SK-N-SH (cell line): Measurements from ENCODE around the gene EEF1AKMT3. TPM values are rescaled to one million over a fixed set of nuclear protein-coding genes. Genes with fewer than 3 reads are reported as not detected.

Experiments
- CTCF ChIA-PET: fragments of 300-600, 350-600 bp; formaldehyde crosslinking; extraction: SDS; loops from one replicate; lab custom pipeline; 2021; lab: Yijun Ruan, JAX
- POLR2A ChIA-PET: fragments of 350-600 bp; sonication (Branson Sonifier 250); formaldehyde crosslinking; extraction: SDS; loops from one replicate; lab custom pipeline; 2020; ENCODE audit warnings: antibody characterized with exemption, inconsistent platforms; lab: Yijun Ruan, JAX
- DNase-seq: peaks from one replicate; pipeline ENCODE4 v3.0.0; 2012
- H2AFZ ChIP-seq: fragments of 200-600 bp; sonication (generic); 2 replicates; pipeline ENCODE4 v1.8.1; 2016; ENCODE audit warnings: antibody characterized with exemption, mild to moderate bottlenecking, low read depth
- H3F3A ChIP-seq: fragments of 200-600 bp; sonication (generic); replicated peaks from 2 replicates; pipeline ENCODE3; 2016; ENCODE audit warnings: antibody characterized with exemption, mild to moderate bottlenecking; ENCODE audit not compliant: insufficient read depth
- H3K27ac ChIP-seq, 2 experiments: fragments of 200-500 bp in 1 of 2; fragments of 200-600 bp in 1 of 2; sonication (Bioruptor generic) in 1 of 2; sonication (generic), shearing (Covaris generic) in 1 of 2; 2 replicates each; pipeline versions ENCODE4 v1.5.1 to v1.6.1; 2014 to 2016; ENCODE audit warnings: low read depth in 2 of 2, inconsistent platforms in 1 of 2, low read length in 1 of 2, mild to moderate bottlenecking in 1 of 2, mixed read lengths in 1 of 2
- H3K27me3 ChIP-seq: fragments of 200-600 bp; sonication (generic), shearing (Covaris generic); 2 replicates; pipeline ENCODE4 v1.6.1; 2016; ENCODE audit warnings: mixed run types; ENCODE audit not compliant: insufficient read depth
- H3K36me3 ChIP-seq, 2 experiments: fragments of 200-500 bp in 1 of 2; fragments of 200-600 bp in 1 of 2; sonication (Bioruptor generic) in 1 of 2; sonication (generic) in 1 of 2; replicated peaks in 1 of 2; 2 replicates each; pipeline versions ENCODE3 to v1.5.1; 2014 to 2016; ENCODE audit warnings: low read length in 1 of 2, mild to moderate bottlenecking in 1 of 2; ENCODE audit not compliant: insufficient read depth in 2 of 2, control insufficient read depth in 1 of 2
- H3K4me1 ChIP-seq, 2 experiments: fragments of 200-500 bp in 1 of 2; fragments of 200-600 bp in 1 of 2; sonication (Bioruptor generic) in 1 of 2; sonication (generic), shearing (Covaris generic) in 1 of 2; 2 replicates each; pipeline versions ENCODE4 v1.5.1 to v1.6.1; 2014 to 2016; ENCODE audit warnings: low read depth in 1 of 2, low read length in 1 of 2, mixed run types in 1 of 2; ENCODE audit not compliant: insufficient read depth in 2 of 2, control insufficient read depth in 1 of 2
- H3K4me2 ChIP-seq: fragments of 200-600 bp; sonication (generic), shearing (Covaris generic); 2 replicates; pipeline ENCODE4 v1.6.1; 2017; ENCODE audit warnings: mixed run types
- H3K4me3 ChIP-seq, 2 experiments: fragments of 200-500 bp in 1 of 2; fragments of 200-600 bp in 1 of 2; sonication (Bioruptor generic) in 1 of 2; sonication (generic), shearing (Covaris generic) in 1 of 2; 2 replicates each; pipeline versions ENCODE4 v1.5.1 to v1.8.1; 2014 to 2016; ENCODE audit warnings: low read depth in 2 of 2, inconsistent platforms in 1 of 2, low read length in 1 of 2, mild to moderate bottlenecking in 1 of 2, mixed read lengths in 1 of 2, moderate library complexity in 1 of 2
- H3K79me2 ChIP-seq: fragments of 200-600 bp; sonication (generic); 2 replicates; pipeline ENCODE4 v1.8.1; 2017; ENCODE audit warnings: mild to moderate bottlenecking; ENCODE audit not compliant: insufficient read depth
- H3K9ac ChIP-seq: fragments of 200-600 bp; sonication (generic); 2 replicates; pipeline ENCODE4 v1.6.1; 2017; ENCODE audit warnings: mixed run types
- H3K9me2 ChIP-seq: fragments of 200-600 bp; sonication (generic); 2 replicates; pipeline ENCODE4 v1.6.1; 2017; ENCODE audit warnings: mixed run types
- H3K9me3 ChIP-seq: fragments of 200-600 bp; sonication (generic); 2 replicates; pipeline ENCODE4 v1.6.1; 2017; ENCODE audit warnings: mixed run types, mild to moderate bottlenecking, moderate library complexity
- H4K20me1 ChIP-seq: fragments of 200-600 bp; sonication (generic); 2 replicates; pipeline ENCODE4 v1.6.1; 2017; ENCODE audit warnings: mild to moderate bottlenecking, mixed run types; ENCODE audit not compliant: insufficient read depth
- POLR2AphosphoS5 ChIP-seq: IDR thresholded peaks from 2 replicates; pipeline ENCODE4 v1.6.1; 2012; ENCODE audit warnings: low read depth, low read length
- SIN3A ChIP-seq: IDR thresholded peaks from 2 replicates; pipeline ENCODE4 v1.6.1; 2012; ENCODE audit warnings: low read depth, mild to moderate bottlenecking, low read length, moderate library complexity, borderline replicate concordance
- TEAD4 ChIP-seq: IDR thresholded peaks from 2 replicates; pipeline ENCODE4 v1.4.0; 2012; ENCODE audit warnings: mild to moderate bottlenecking, borderline replicate concordance; ENCODE audit not compliant: insufficient read depth
- WGBS: methylation state at CpG from one replicate; pipeline ENCODE4 v1.1.6; 2017; ENCODE audit warnings: low lambda C conversion rate; 5-methylcytosine and 5-hydroxymethylcytosine counted together
- polyA plus RNA-seq, 3 experiments: library from polyadenylated mRNA; depleted of rRNA; stranded (reverse); fragments of >200 nt; gene quantifications; 2 replicates each; pipeline ENCODE4 v1.2.3, GENCODE V29; 2012
- TF ChIP-seq, protein P1 (sequence below): IDR thresholded peaks from 2 replicates; pipeline ENCODE4; 2012
- TF ChIP-seq, protein P2 (sequence below): IDR thresholded peaks from 2 replicates; pipeline ENCODE4 v1.4.0; 2012; ENCODE audit warnings: low read depth, borderline replicate concordance

EEF1AKMT3 gene
- polyA plus RNA-seq, 1 of the 3 experiments (the other 2 are of a cell fraction) = 10.3 TPM

DNA sequence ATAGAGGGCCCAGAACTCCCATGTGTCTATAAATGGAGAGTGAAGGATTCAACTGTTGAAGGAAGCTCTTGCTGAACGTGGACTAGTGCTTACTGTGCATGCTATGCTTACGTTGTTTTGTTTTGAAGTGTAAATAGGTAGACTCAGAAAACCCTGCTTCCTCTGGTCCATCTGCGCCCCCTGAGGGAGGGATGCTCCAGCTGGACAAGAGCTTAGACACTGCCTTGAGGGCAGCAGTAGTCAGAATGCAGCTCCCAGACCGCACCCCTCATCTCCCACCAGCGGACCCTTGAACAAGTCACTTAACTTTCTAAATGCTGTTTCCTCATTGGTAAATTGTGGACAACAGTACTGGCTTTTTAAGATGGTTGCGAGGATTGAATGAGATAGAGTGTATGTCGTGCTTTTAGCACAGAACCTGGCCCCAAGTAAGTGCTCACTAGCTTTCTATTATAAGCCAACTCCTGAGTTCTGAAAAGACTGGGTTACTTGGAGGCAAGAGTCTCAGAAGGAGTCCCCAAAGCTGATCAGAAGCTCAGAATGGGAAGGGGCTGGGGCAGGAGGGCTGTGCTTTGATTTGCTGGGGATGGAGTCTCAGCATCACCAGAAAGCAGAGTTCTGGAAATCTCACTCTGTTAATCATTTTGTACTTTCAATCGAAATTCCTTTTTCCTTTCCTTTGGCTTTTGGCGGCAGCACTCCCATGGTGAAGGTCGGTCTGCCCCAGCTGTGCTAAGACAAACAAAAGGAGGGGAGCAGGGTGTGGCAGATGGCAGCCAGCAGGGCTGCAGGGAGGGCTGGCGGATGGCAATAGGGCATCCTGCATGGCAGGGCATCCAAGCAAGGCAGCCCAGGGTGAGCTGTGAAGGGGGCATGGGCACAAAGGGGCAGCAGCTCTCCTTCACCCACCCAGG is 49.4 kb upstream of the EEF1AKMT3 start:
- Histone ChIP-seq H3K27me3 (no peaks in the 10 kb centered on the region), H3K4me3 (no peak overlapping the region), H4K20me1 (no peaks in the 10 kb centered on the region), H3K4me2 (no peak overlapping the region), H3K4me1 (peaks cover 0 to 8% of the 10 kb centered on the region in 2 experiments; a peak in 1 of 4 replicates), H3K9me3 (no peaks in the 10 kb centered on the region), H3K9ac (no peak overlapping the region), H3K9me2 (no peaks in the 10 kb centered on the region), H3K27ac (no peak overlapping the region), H3F3A (peaks cover 12% of the 10 kb centered on the region), H2AFZ (no peak overlapping the region), H3K36me3 (peaks cover 3 to 34% of the 10 kb centered on the region in 2 experiments), H3K79me2 (no peaks in the 10 kb centered on the region)
- POLR2A ChIA-PET = no interaction called here
- no peak for DNase-seq
- TF ChIP-seq TEAD4 = no peak
- TF ChIP-seq, protein P1, sequence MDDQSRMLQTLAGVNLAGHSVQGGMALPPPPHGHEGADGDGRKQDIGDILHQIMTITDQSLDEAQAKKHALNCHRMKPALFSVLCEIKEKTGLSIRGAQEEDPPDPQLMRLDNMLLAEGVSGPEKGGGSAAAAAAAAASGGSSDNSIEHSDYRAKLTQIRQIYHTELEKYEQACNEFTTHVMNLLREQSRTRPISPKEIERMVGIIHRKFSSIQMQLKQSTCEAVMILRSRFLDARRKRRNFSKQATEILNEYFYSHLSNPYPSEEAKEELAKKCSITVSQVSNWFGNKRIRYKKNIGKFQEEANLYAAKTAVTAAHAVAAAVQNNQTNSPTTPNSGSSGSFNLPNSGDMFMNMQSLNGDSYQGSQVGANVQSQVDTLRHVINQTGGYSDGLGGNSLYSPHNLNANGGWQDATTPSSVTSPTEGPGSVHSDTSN = no peak
- TF ChIP-seq SIN3A = no peak
- CTCF ChIA-PET = interaction anchor here (1.2 to 9.4 kb wide), 5 partner anchors 11 to 140 kb away, joined by 4 to 133 read pairs (median 5); partner anchors contain the start of genes AGAP2 and B4GALNT1
- WGBS = 69% methylated on average over 10 of the region's 11 CpGs

DNA sequence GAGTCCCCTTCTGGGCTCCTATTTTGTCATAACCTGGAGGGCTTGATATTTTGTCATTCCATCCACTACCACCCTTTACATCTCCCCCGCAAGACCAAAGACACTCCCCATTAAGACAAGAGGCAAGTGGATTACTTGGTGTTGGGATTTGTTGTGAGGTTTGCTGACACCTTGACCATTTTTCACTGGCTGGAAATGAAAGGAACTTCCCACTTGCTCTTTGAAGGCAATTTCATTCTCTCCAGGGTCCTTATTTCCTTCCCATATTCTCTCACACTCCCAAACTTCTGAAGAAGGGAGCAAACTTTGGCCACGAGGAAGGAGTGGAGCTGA is 48.8 kb upstream of the EEF1AKMT3 start:
- H3K9ac ChIP-seq = no peak overlapping the region
- peaks cover 3 to 31% of the 10 kb centered on the region in 2 experiments for H3K36me3 ChIP-seq
- H3K79me2 ChIP-seq = no peaks in the 10 kb centered on the region
- TF ChIP-seq, protein P2, sequence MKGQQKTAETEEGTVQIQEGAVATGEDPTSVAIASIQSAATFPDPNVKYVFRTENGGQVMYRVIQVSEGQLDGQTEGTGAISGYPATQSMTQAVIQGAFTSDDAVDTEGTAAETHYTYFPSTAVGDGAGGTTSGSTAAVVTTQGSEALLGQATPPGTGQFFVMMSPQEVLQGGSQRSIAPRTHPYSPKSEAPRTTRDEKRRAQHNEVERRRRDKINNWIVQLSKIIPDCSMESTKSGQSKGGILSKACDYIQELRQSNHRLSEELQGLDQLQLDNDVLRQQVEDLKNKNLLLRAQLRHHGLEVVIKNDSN = no peak
- no peak for TF ChIP-seq POLR2AphosphoS5
- TF ChIP-seq, all 33 proteins: peak for 0
- no peak overlapping the region for H3K4me2 ChIP-seq
- no peaks in the 10 kb centered on the region for H3K9me2 ChIP-seq
- CTCF ChIA-PET = interaction anchor here (0.6 to 9.4 kb wide), 7 partner anchors 12 to 140 kb away, joined by 3 to 133 read pairs (median 5); partner anchors contain the start of genes AGAP2 and B4GALNT1
- H3K4me1 ChIP-seq = peaks cover 0 to 8% of the 10 kb centered on the region in 2 experiments; a peak in 1 of 4 replicates
- POLR2A ChIA-PET = no interaction called here
- DNase-seq = no peak
- H4K20me1 ChIP-seq = no peaks in the 10 kb centered on the region
- no peaks in the 10 kb centered on the region for H3K9me3 ChIP-seq
- H3F3A ChIP-seq = peaks cover 18% of the 10 kb centered on the region
- no peaks in the 10 kb centered on the region for H3K27me3 ChIP-seq
- WGBS = 83% methylated on average over 2 of the region's 2 CpGs
- no peak overlapping the region for H2AFZ ChIP-seq
- no peak overlapping the region for H3K4me3 ChIP-seq
- H3K27ac ChIP-seq = no peak overlapping the region
